Stimulated activated CD8-positive, alpha-beta memory T cell treated with anti-CD3 and anti-CD28 coated beads, Interleukin-12 subunit alpha, Interleukin-12 subunit beta, amount 100 ng/mL, for 24 hours (primary cell): ENCODE results near the gene OR4Q3.
"Not testable (repeated sequence)": the region's sequence is repeated elsewhere in the genome, so short reads cannot be mapped to it uniquely, and the experiment has no call there.

ENCODE experiments used
- DNase-seq: peaks from one replicate; pipeline ENCODE4 v3.0.0-alpha.2; 2020; ENCODE audit errors: extremely low read depth

OR4Q3 gene

GRCh38 chr14:19743256-19743655 is at the start of gene OR4Q3:
Gene OR4Q3, plus strand, starts transcription at chr14:19743571.
- no peak for DNase-seq

GRCh38 chr14:19729359-19729758 is 14.0 kb upstream of the OR4Q3 start:
- no peak for DNase-seq

- DNase-seq = no peak
Measured at GRCh38 chr14:19729763-19730162, 13.6 kb upstream of the OR4Q3 start.

GRCh38 chr14:19733893-19734292 is 9.5 kb upstream of the OR4Q3 start:
- DNase-seq = not testable (repeated sequence)

- DNase-seq = not testable (repeated sequence)
Measured at GRCh38 chr14:19752316-19752715, 8.9 kb downstream of the OR4Q3 start.

- DNase-seq = no peak
Measured at GRCh38 chr14:19754172-19754571, 10.8 kb downstream of the OR4Q3 start.

- DNase-seq = not testable (repeated sequence)
Measured at GRCh38 chr14:19771491-19771890, 28.1 kb downstream of the OR4Q3 start.

GRCh38 chr14:19771895-19772430 is 28.6 kb downstream of the OR4Q3 start:
- DNase-seq = no peak

GRCh38 chr14:19772454-19772853 is 29.1 kb downstream of the OR4Q3 start:
- DNase-seq = not testable (repeated sequence)

- DNase-seq = not testable (repeated sequence)
Measured at GRCh38 chr14:19773204-19773603, 29.8 kb downstream of the OR4Q3 start, which contains the start of gene OR4M1. Gene OR4M1, plus strand, starts transcription at chr14:19773504. Its CDS starts 6,819 bp downstream, at chr14:19780323.

- DNase-seq = no peak
Measured at GRCh38 chr14:19775587-19775986, 32.2 kb downstream of the OR4Q3 start.

- DNase-seq = not testable (repeated sequence)
Measured at GRCh38 chr14:19785848-19786247, 42.5 kb downstream of the OR4Q3 start.

GRCh38 chr14:19787318-19787717 is 43.9 kb downstream of the OR4Q3 start:
- DNase-seq = not testable (repeated sequence)

- DNase-seq = not testable (repeated sequence)
Measured at GRCh38 chr14:19788150-19788549, 44.8 kb downstream of the OR4Q3 start.

- DNase-seq = not testable (repeated sequence)
Measured at GRCh38 chr14:19796520-19797108, 53.2 kb downstream of the OR4Q3 start.
